ENCODE results near the gene KLK7.

The KLK7 gene

DNA sequence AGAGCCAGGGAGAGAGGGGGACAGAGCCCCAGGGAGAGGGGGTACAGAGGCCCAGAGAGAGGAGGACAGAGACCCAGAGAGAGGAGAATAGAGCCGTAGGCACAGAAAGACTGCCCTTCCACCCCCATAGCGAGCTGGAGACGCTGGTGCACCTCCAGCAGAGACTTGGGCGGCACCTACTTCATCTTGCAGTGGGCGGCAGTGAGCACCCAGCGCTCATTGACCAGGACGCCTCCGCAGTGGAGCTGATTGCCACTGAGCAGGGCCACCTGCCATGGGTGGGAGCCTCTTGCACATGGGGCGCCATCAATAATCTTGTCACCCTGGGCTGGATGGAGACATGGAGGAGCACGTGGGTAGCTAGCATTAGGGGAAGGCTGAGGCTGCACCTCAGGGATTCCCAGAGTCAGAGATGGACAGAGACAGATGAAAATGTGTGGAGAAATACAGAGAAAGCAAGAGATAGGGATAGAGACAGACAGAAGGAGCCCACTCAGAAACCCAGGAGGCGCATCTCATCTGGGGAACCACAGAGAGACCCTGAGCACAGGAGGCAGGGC is 2.0 kb downstream of the KLK7 start:
- no peaks in the 10 kb centered on the region for H4K20me1 ChIP-seq (ENCODE audit: low read depth, low read length)
- no peaks in the 10 kb centered on the region for H3K27me3 ChIP-seq (ENCODE audit: low read length)
- no peak overlapping the region for H3K4me2 ChIP-seq (ENCODE audit: low read depth, low read length, poor library complexity, severe bottlenecking)
- no peak overlapping the region for H3K27ac ChIP-seq (ENCODE audit: low read depth, low read length)
- no peak overlapping the region for H3K9ac ChIP-seq (ENCODE audit: low read length)
- H3K4me3 ChIP-seq (ENCODE audit: insufficient read depth, low read length, poor library complexity, severe bottlenecking) = no peak overlapping the region
- no peak for TF ChIP-seq EZH2phosphoT487 (conservative IDR thresholded peaks at IDR 0.05; ENCODE audit: low read length)
- no peak for TF ChIP-seq CTCF (IDR thresholded peaks at IDR 0.05; ENCODE audit: insufficient read depth, low read length, poor library complexity, severe bottlenecking)
- H3K9me3 ChIP-seq (ENCODE audit: insufficient read depth, low read length) = no peaks in the 10 kb centered on the region
- no peaks in the 10 kb centered on the region for H3K9me2 ChIP-seq (replicated peaks; ENCODE audit: insufficient read depth, low read length)
- H3K79me2 ChIP-seq (ENCODE audit: insufficient read depth, low read length) = no peaks in the 10 kb centered on the region
- H2AFZ ChIP-seq (ENCODE audit: low read depth, low read length, severe bottlenecking) = no peak overlapping the region
- H3K36me3 ChIP-seq (ENCODE audit: low read length) = no peaks in the 10 kb centered on the region
- H3F3A ChIP-seq (ENCODE audit: insufficient read depth) = no peaks in the 10 kb centered on the region

- Histone ChIP-seq H4K20me1 (ENCODE audit: low read depth, low read length) (no peaks in the 10 kb centered on the region), H3K9me3 (ENCODE audit: insufficient read depth, low read length) (no peaks in the 10 kb centered on the region), H3K79me2 (ENCODE audit: insufficient read depth, low read length) (no peaks in the 10 kb centered on the region), H3K27ac (ENCODE audit: low read depth, low read length) (no peak overlapping the region), H3F3A (ENCODE audit: insufficient read depth) (no peaks in the 10 kb centered on the region), H3K36me3 (ENCODE audit: low read length) (no peaks in the 10 kb centered on the region), H2AFZ (ENCODE audit: low read depth, low read length, severe bottlenecking) (no peak overlapping the region), H3K4me3 (ENCODE audit: insufficient read depth, low read length, poor library complexity, severe bottlenecking) (no peak overlapping the region), H3K9me2 (replicated peaks; ENCODE audit: insufficient read depth, low read length) (no peaks in the 10 kb centered on the region), H3K4me2 (ENCODE audit: low read depth, low read length, poor library complexity, severe bottlenecking) (no peak overlapping the region), H3K27me3 (ENCODE audit: low read length) (no peaks in the 10 kb centered on the region), H3K9ac (ENCODE audit: low read length) (no peak overlapping the region)
- TF ChIP-seq EZH2phosphoT487 (conservative IDR thresholded peaks at IDR 0.05; ENCODE audit: low read length) (no peak), CTCF (IDR thresholded peaks at IDR 0.05; ENCODE audit: insufficient read depth, low read length, poor library complexity, severe bottlenecking) (no peak)
These were observed 3.5 kb downstream of the KLK7 start for GRCh38 chr19:50980208-50980607.

DNA sequence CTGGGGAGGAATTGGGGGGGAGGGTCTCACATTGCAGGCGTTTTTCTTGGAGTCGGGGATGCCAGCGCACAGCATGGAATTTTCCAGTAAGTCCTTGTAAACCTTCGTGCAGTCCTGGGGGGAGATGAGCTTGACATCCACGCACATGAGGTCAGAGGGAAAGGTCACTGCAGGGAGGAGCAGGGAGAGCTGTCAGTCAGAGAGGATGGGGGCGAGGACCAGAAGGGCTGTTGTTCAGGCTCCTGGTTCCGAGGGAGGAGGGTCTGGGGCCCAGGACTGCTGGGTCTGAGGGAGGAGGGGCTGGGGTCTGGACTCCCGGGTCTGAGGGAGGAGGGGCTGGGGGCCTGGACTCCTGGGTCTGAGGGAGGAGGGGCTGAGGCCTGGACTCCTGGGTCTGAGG is 4.0 kb downstream of the KLK7 start:
- H3F3A ChIP-seq (ENCODE audit: insufficient read depth) = no peaks in the 10 kb centered on the region
- TF ChIP-seq CTCF (IDR thresholded peaks at IDR 0.05; ENCODE audit: insufficient read depth, low read length, poor library complexity, severe bottlenecking) (no peak), EZH2phosphoT487 (conservative IDR thresholded peaks at IDR 0.05; ENCODE audit: low read length) (no peak)

More for the DNA sequence above, 4.0 kb downstream of the KLK7 start:
- Histone ChIP-seq H2AFZ (ENCODE audit: low read depth, low read length, severe bottlenecking) (no peak overlapping the region), H3K4me3 (ENCODE audit: insufficient read depth, low read length, poor library complexity, severe bottlenecking) (no peak overlapping the region), H3K9me3 (ENCODE audit: insufficient read depth, low read length) (no peaks in the 10 kb centered on the region), H3K4me2 (ENCODE audit: low read depth, low read length, poor library complexity, severe bottlenecking) (no peak overlapping the region), H4K20me1 (ENCODE audit: low read depth, low read length) (no peaks in the 10 kb centered on the region), H3K9ac (ENCODE audit: low read length) (no peak overlapping the region), H3K9me2 (replicated peaks; ENCODE audit: insufficient read depth, low read length) (no peaks in the 10 kb centered on the region), H3K79me2 (ENCODE audit: insufficient read depth, low read length) (no peaks in the 10 kb centered on the region), H3K27ac (ENCODE audit: low read depth, low read length) (no peak overlapping the region), H3K27me3 (ENCODE audit: low read length) (no peaks in the 10 kb centered on the region), H3K36me3 (ENCODE audit: low read length) (no peaks in the 10 kb centered on the region)

Data from SU-DHL-6 (cell line).